ENCODE results near the gene PSMC1. TPM values are rescaled to one million over a fixed set of nuclear protein-coding genes. Genes with fewer than 3 reads are reported as not detected.

PSMC1 gene
- total and polyA plus RNA-seq, 2 donors (not counting 1 experiment from before 2014, with no cell fraction given) = 21.4 to 51.6 TPM

- H3K9ac ChIP-seq (ENCODE audit: low read length) = no peak overlapping the region
- H4K20me1 ChIP-seq (ENCODE audit: control insufficient read depth, insufficient read depth, low read length, poor library complexity, severe bottlenecking) = no peaks in the 10 kb centered on the region
- H3K4me2 ChIP-seq (replicated peaks; ENCODE audit: low read depth, low read length, poor library complexity, severe bottlenecking) = no peak overlapping the region
- H3K4me3 ChIP-seq (ENCODE audit: control extremely low read depth in 1 of 5, extremely low read depth in 1 of 5, insufficient read depth in 1 of 5, low read depth in 2 of 5, low read length in 4 of 5) = no peak overlapping the region
- Mint-ChIP-seq H3K9me3 (ENCODE audit: insufficient read depth) (no peaks in the 10 kb centered on the region), H3K4me1 (no peaks in the 10 kb centered on the region), H3K27me3 (no peaks in the 10 kb centered on the region), H3K27ac (peak overlapping the region; percentile 16), H3K4me3 (no peak overlapping the region)
- POLR2A ChIA-PET = no interaction called here
- WGBS (ENCODE audit: insufficient coverage) = 99% methylated on average over 8 of the region's 9 CpGs
- H3K36me3 ChIP-seq (replicated peaks in 1 of 2; ENCODE audit: control extremely low read depth in 1 of 2, control insufficient read depth in 1 of 2, extremely low read depth in 1 of 2, insufficient read depth in 2 of 2, low read length in 1 of 2) = peaks cover 11 to 79% of the 10 kb centered on the region in 2 experiments
- no peak overlapping the region for H3K27ac ChIP-seq (ENCODE audit: low read length in 2 of 2)
- H3K79me2 ChIP-seq (ENCODE audit: control insufficient read depth, insufficient read depth, low read length) = no peaks in the 10 kb centered on the region
- ATAC-seq (ENCODE audit: low read depth) = no peak
- H3K27me3 ChIP-seq (replicated peaks in 1 of 4; ENCODE audit: control extremely low read depth in 1 of 4, control insufficient read depth in 3 of 4, insufficient read depth in 4 of 4, low read length in 3 of 4) = no peaks in the 10 kb centered on the region
- CTCF ChIA-PET = interaction anchor here (1.4 to 1.9 kb wide), 2 partner anchors 10 to 31 kb away, joined by 3 to 5 read pairs; partner anchors contain the start of gene PSMC1
- H2AFZ ChIP-seq (ENCODE audit: insufficient read depth, low read depth, low read length, poor library complexity, severe bottlenecking) = no peak overlapping the region
- no peaks in the 10 kb centered on the region for H3K4me1 ChIP-seq (ENCODE audit: control insufficient read depth in 2 of 2, insufficient read depth in 2 of 2, low read length in 2 of 2)
- no peaks in the 10 kb centered on the region for H3K9me3 ChIP-seq (ENCODE audit: control extremely low read depth in 1 of 3, control insufficient read depth in 2 of 3, insufficient read depth in 1 of 3, low read length in 2 of 3)
- no peak for DNase-seq
- TF ChIP-seq, protein P1, sequence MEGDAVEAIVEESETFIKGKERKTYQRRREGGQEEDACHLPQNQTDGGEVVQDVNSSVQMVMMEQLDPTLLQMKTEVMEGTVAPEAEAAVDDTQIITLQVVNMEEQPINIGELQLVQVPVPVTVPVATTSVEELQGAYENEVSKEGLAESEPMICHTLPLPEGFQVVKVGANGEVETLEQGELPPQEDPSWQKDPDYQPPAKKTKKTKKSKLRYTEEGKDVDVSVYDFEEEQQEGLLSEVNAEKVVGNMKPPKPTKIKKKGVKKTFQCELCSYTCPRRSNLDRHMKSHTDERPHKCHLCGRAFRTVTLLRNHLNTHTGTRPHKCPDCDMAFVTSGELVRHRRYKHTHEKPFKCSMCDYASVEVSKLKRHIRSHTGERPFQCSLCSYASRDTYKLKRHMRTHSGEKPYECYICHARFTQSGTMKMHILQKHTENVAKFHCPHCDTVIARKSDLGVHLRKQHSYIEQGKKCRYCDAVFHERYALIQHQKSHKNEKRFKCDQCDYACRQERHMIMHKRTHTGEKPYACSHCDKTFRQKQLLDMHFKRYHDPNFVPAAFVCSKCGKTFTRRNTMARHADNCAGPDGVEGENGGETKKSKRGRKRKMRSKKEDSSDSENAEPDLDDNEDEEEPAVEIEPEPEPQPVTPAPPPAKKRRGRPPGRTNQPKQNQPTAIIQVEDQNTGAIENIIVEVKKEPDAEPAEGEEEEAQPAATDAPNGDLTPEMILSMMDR (IDR thresholded peaks at IDR 0.05) = no peak
- no peak for TF ChIP-seq EZH2 (IDR thresholded peaks at IDR 0.05; ENCODE audit: borderline replicate concordance, insufficient read depth, low read depth, low read length, poor library complexity, severe bottlenecking)
- intact Hi-C loops (cut with micrococcal nuclease) = no loop called here
Observed at GRCh38 chr14:90266441-90267154, 10.2 kb downstream of the PSMC1 start.

DNA sequence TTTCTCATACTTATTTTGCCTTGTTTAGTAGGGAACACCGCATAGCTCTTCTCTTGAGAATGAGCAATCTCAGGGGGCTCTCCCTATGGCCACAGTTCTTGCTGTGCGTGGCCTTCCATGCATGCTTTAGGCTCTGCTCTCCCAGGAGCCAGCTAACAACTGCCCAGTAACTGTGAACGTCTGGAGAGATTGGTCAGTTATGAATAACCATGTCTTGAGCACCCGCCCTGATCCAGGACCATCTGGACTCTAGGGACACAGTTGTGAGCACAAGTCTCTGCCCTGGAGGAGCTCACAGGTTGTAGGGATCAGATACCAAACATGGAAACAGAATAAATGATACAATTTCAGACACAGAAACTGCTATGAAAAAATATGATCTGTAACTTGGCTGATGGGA, 12.1 kb downstream of the PSMC1 start:
- no peak for ATAC-seq (ENCODE audit: low read depth)
- no peak for DNase-seq
- H2AFZ ChIP-seq (ENCODE audit: insufficient read depth, low read depth, low read length, poor library complexity, severe bottlenecking) = no peak overlapping the region
- H3K9me3 Mint-ChIP-seq (ENCODE audit: insufficient read depth) = no peaks in the 10 kb centered on the region
- no peak overlapping the region for H3K27ac Mint-ChIP-seq
- no peak overlapping the region for H3K9ac ChIP-seq (ENCODE audit: low read length)
- no peak overlapping the region for H3K4me3 ChIP-seq (ENCODE audit: control extremely low read depth in 1 of 5, extremely low read depth in 1 of 5, insufficient read depth in 1 of 5, low read depth in 2 of 5, low read length in 4 of 5)
- no peak overlapping the region for H3K4me3 Mint-ChIP-seq
- H3K9me3 ChIP-seq (ENCODE audit: control extremely low read depth in 1 of 3, control insufficient read depth in 2 of 3, insufficient read depth in 1 of 3, low read length in 2 of 3) = no peaks in the 10 kb centered on the region
- no peaks in the 10 kb centered on the region for H3K79me2 ChIP-seq (ENCODE audit: control insufficient read depth, insufficient read depth, low read length)
- H3K27me3 Mint-ChIP-seq = no peaks in the 10 kb centered on the region
- H3K4me2 ChIP-seq (replicated peaks; ENCODE audit: low read depth, low read length, poor library complexity, severe bottlenecking) = no peak overlapping the region
- no peaks in the 10 kb centered on the region for H3K4me1 ChIP-seq (ENCODE audit: control insufficient read depth in 2 of 2, insufficient read depth in 2 of 2, low read length in 2 of 2)
- H3K4me1 Mint-ChIP-seq = no peaks in the 10 kb centered on the region
- no peaks in the 10 kb centered on the region for H4K20me1 ChIP-seq (ENCODE audit: control insufficient read depth, insufficient read depth, low read length, poor library complexity, severe bottlenecking)
- POLR2A ChIA-PET = no interaction called here
- 90% methylated on average over 4 of the region's 4 CpGs for WGBS (ENCODE audit: insufficient coverage)
- H3K36me3 ChIP-seq (replicated peaks in 1 of 2; ENCODE audit: control extremely low read depth in 1 of 2, control insufficient read depth in 1 of 2, extremely low read depth in 1 of 2, insufficient read depth in 2 of 2, low read length in 1 of 2) = peaks cover 10 to 74% of the 10 kb centered on the region in 2 experiments
- intact Hi-C loops (cut with micrococcal nuclease) = no loop called here
- no peaks in the 10 kb centered on the region for H3K27me3 ChIP-seq (replicated peaks in 1 of 4; ENCODE audit: control extremely low read depth in 1 of 4, control insufficient read depth in 3 of 4, insufficient read depth in 4 of 4, low read length in 3 of 4)
- no peak for TF ChIP-seq EZH2 (IDR thresholded peaks at IDR 0.05; ENCODE audit: borderline replicate concordance, insufficient read depth, low read depth, low read length, poor library complexity, severe bottlenecking)
- TF ChIP-seq, protein P1 (IDR thresholded peaks at IDR 0.05) = no peak
- H3K27ac ChIP-seq (ENCODE audit: low read length in 2 of 2) = no peak overlapping the region
- CTCF ChIA-PET = interaction anchor here (1.2 kb wide), 1 partner anchor 131 kb away, joined by 4 read pairs; no protein-coding TSS in a partner anchor
